Epithelial cell of proximal tubule (primary cell): Measurements from ENCODE around the gene PGM2L1. TPM values are rescaled to one million over a fixed set of nuclear protein-coding genes. Genes with fewer than 3 reads are reported as not detected.

Experiments used
- DNase-seq: peaks from one replicate; pipeline ENCODE4 v3.0.0-alpha.2; 2011; ENCODE audit warnings: low read depth
- H3K4me3 ChIP-seq: 2 replicates; pipeline ENCODE4 v1.5.1; 2011; ENCODE audit warnings: low read depth, mild to moderate bottlenecking, low read length
- total RNA-seq: library from RNA; depleted of rRNA; stranded (reverse); fragments of >200 nt; gene quantifications from 2 replicates; pipeline ENCODE4 v1.2.3, GENCODE V29; 2015
- TF ChIP-seq, protein P1 (sequence below): conservative IDR thresholded peaks from 2 replicates; pipeline ENCODE4 v1.5.1; 2012; ENCODE audit warnings: low read depth, mild to moderate bottlenecking, low read length

PGM2L1 gene
- total RNA-seq, 1 donor from 2014 or later, result 10.3 TPM

DNA sequence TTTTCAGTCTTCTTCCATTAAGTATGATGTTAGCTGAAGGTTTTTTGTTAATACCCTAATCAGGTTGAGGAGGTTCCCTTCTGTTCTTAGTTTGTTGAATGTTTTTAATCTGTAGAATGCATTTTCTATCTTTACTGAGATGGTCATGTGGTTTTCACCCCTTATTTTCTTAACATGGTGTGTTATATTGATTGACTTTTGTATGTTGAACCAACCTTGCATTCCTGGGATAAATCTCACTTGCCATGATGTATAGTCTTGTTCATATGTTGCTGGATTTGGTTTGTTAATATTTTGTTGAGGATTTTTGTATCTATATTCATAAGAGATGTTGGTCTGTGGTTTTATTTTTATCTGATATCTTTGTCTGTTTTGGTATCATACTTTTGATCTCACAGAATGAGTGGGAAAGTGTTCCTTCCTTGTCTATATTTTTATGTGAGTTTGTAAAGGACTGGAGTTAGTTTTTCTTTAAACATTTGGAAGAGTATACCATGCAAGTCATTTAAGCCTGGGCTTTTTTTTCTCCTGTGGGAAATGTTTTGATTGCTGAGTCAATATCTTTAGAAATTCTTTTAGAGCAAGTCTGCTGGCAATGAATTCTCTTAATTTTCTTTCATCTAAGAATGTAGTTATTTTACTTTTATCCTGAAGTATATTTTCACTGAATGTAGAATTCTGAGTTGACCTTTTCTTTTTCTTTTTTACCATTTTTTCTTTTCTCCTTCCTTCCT lies 81.3 kb downstream of the PGM2L1 start:
- DNase-seq, result no peak
- TF ChIP-seq, protein P1, sequence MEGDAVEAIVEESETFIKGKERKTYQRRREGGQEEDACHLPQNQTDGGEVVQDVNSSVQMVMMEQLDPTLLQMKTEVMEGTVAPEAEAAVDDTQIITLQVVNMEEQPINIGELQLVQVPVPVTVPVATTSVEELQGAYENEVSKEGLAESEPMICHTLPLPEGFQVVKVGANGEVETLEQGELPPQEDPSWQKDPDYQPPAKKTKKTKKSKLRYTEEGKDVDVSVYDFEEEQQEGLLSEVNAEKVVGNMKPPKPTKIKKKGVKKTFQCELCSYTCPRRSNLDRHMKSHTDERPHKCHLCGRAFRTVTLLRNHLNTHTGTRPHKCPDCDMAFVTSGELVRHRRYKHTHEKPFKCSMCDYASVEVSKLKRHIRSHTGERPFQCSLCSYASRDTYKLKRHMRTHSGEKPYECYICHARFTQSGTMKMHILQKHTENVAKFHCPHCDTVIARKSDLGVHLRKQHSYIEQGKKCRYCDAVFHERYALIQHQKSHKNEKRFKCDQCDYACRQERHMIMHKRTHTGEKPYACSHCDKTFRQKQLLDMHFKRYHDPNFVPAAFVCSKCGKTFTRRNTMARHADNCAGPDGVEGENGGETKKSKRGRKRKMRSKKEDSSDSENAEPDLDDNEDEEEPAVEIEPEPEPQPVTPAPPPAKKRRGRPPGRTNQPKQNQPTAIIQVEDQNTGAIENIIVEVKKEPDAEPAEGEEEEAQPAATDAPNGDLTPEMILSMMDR, result no peak
- no peak overlapping the region for H3K4me3 ChIP-seq

DNA sequence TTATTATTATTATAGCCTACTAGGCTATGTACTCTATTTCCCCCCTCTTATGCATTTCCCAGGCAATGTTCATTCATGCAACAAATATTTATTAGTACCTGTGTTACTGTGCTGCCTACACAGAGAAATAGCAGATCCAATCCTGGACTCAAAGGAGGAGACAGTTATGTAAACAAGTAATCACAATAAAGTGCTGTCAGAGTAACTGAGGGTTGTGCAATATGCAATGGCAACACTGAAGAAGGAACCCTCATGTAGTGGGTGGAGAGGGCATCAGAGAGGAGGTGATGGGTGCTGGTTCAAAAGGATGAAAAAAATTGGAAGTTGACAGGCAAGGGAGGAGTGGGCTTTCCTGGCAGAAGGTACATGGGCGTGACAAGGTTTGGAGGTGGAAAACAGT lies 85.9 kb downstream of the PGM2L1 start:
- DNase-seq, result no peak
- no peak overlapping the region for H3K4me3 ChIP-seq
- TF ChIP-seq, protein P1, result no peak

DNA sequence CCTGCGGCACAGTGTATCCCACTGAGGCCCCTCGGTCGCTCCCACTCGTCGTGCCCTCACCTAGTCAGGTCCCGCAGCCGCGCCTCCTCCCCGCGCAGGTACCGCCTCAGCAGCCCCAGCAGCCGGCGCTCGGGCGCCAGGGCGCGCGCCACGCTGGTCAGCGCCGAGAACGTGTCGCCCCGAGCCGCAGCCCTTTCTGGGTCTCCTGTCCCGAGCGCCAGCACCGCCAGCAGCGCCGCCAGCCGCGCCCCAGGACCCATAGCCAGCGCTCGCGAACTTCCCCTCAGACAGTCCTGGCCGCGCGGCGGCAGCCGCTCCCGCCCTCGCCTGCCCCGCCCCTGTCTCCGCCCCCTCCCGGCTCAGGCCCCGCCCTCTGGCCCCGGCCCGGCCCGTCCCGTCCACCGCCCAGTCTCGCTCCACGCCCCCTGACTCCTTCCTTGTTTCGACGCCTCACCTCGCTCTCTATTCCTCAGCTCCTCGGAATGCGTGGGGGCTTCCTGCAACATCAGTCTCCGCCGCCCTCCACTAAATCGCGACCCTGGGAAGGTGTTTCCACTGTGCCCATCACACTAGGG lies 86.8 kb downstream of the PGM2L1 start, which contains the start of gene P4HA3:
Gene P4HA3, minus strand, starts transcription at position 289 of the 575 bp plus-strand sequence. Its CDS starts 29 bp downstream, at position 260.
- TF ChIP-seq, protein P1, result no peak
- peak within 1 kb of the TSS; percentile 62 for H3K4me3 ChIP-seq
- DNase-seq, result no peak

DNA sequence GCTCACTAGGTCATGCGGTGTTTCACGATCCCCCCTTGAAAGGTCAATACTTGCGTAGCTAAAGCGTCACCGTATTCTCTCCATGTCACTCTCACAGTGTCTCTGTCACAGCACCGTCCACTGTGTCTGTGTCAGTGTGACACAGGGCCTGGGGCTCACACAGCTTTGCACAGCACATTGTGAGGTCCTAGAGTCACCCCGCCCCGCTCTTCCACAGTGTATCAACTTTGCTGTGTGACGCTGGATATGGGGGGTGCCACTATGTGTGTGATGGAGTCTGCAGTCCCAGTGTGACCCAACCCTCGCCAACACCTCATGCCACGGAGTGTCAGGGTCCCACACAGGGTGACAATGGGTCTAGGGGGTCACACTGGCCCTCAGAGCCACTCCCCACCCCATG lies 87.4 kb downstream of the PGM2L1 start:
- no peak for DNase-seq
- TF ChIP-seq, protein P1, result no peak
- peak overlapping the region; percentile 62 for H3K4me3 ChIP-seq

DNA sequence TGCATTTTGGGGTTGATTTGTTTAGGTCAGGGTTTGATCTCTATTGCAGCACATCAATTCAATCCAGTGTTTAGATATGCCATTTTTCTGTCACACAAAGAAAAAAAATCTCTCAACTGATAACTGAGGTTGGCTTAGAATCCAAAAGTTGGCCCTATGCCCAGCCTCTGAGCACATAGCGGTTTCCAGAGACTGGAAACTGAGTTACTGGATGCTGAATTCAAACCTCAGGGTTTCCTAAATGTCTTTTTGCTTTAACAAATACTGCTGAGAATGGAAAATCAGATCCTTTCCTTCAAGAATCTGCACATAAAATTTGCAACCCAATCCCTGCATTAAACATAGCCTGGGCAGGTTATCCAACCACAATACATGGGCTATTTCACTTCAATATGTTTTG lies 90.8 kb downstream of the PGM2L1 start:
- H3K4me3 ChIP-seq, result no peak overlapping the region
- DNase-seq, result no peak
- TF ChIP-seq, protein P1, result no peak

DNA sequence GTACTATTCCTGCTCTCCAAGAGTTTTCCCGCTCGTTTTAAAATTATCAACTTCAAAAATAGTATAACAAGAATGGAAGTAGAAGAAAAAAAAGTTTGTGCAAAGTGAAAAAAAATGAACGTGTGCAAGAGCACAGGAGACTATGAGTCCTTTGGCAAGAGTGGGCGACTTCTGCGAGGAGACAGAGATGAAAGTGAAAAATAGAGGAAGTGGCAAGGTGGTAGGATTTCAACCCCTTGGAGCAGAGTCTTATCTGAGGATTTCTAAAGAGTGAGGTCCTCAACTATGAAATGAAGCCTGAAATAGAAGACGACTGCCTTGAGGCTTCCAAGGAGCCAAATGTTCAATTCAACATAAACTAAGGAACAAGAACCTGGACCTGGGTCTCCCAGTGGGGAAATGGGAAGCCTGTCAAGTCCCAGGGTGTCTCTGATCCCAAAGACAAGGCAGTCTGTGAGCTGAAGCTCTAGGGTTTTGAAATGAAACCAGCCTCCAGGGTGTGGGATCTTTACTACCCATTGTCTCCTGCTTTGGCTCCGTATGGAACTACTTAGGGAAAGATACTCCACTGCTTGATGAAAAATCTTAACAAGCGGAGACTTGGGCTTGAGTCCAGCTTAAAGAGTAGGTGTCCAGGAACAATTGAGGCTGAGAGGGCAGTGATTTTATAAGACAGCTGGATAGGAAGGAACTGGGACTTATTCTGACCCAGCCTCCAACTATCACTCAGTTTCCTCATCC lies 91.6 kb downstream of the PGM2L1 start:
- no peak for DNase-seq
- TF ChIP-seq, protein P1, result no peak
- H3K4me3 ChIP-seq, result no peak overlapping the region
